Kidney epithelial cell (primary cell): ENCODE data around the gene ZNF763. TPM values are rescaled to one million over a fixed set of nuclear protein-coding genes. Genes with fewer than 3 reads are reported as not detected.

Experiments used
- DNase-seq: peaks from one replicate; pipeline ENCODE4 v3.0.0-alpha.2; 2010; ENCODE audit warnings: low read depth
- H3K27me3 ChIP-seq: 2 replicates; pipeline ENCODE4 v1.6.0; 2011; ENCODE audit warnings: low read length; ENCODE audit not compliant: control insufficient read depth, insufficient read depth
- H3K36me3 ChIP-seq: 2 replicates; pipeline ENCODE4 v1.5.1; 2011; ENCODE audit warnings: low read length; ENCODE audit not compliant: control insufficient read depth, insufficient read depth
- H3K4me3 ChIP-seq: 2 replicates; pipeline ENCODE4 v1.5.1; 2011; ENCODE audit warnings: low read depth, mild to moderate bottlenecking, control low read depth, low read length
- total RNA-seq: library from RNA; depleted of rRNA; stranded (reverse); fragments of >200 nt; gene quantifications from 2 replicates; pipeline ENCODE4 v1.2.3, GENCODE V29; 2015
- TF ChIP-seq, protein P1 (sequence below): IDR thresholded peaks from 2 replicates; pipeline ENCODE4 v1.5.1; 2011; ENCODE audit warnings: mild to moderate bottlenecking, moderate library complexity, low read length, control low read depth, inconsistent platforms; ENCODE audit not compliant: insufficient read depth, poor library complexity, severe bottlenecking

The ZNF763 gene
- total RNA-seq, 1 donor from 2014 or later: 0.54 TPM

DNA sequence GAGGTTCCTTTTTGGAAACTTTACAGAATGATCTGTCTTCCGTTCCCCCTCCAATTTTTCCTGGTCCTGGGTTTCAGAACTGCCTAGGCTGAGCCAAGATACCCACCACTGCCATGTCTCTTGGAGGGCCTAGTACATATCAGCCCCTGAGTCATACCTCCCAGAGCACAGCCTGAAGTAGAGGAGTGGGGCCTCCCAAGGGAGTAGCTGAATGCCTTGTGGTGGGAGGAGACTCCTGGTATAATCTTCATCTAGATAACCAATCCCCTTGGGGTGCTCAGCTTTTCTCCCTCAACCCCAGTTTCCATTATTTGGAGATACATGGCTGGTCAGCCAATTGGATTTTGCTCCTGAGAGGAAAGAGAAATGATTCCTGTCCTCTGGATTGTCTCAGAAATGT lies 30.3 kb downstream of the ZNF763 start:
- H3K27me3 ChIP-seq: no peaks in the 10 kb centered on the region
- DNase-seq: no peak
- TF ChIP-seq, protein P1, sequence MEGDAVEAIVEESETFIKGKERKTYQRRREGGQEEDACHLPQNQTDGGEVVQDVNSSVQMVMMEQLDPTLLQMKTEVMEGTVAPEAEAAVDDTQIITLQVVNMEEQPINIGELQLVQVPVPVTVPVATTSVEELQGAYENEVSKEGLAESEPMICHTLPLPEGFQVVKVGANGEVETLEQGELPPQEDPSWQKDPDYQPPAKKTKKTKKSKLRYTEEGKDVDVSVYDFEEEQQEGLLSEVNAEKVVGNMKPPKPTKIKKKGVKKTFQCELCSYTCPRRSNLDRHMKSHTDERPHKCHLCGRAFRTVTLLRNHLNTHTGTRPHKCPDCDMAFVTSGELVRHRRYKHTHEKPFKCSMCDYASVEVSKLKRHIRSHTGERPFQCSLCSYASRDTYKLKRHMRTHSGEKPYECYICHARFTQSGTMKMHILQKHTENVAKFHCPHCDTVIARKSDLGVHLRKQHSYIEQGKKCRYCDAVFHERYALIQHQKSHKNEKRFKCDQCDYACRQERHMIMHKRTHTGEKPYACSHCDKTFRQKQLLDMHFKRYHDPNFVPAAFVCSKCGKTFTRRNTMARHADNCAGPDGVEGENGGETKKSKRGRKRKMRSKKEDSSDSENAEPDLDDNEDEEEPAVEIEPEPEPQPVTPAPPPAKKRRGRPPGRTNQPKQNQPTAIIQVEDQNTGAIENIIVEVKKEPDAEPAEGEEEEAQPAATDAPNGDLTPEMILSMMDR: no peak
- H3K36me3 ChIP-seq: no peaks in the 10 kb centered on the region
- no peak overlapping the region for H3K4me3 ChIP-seq

DNA sequence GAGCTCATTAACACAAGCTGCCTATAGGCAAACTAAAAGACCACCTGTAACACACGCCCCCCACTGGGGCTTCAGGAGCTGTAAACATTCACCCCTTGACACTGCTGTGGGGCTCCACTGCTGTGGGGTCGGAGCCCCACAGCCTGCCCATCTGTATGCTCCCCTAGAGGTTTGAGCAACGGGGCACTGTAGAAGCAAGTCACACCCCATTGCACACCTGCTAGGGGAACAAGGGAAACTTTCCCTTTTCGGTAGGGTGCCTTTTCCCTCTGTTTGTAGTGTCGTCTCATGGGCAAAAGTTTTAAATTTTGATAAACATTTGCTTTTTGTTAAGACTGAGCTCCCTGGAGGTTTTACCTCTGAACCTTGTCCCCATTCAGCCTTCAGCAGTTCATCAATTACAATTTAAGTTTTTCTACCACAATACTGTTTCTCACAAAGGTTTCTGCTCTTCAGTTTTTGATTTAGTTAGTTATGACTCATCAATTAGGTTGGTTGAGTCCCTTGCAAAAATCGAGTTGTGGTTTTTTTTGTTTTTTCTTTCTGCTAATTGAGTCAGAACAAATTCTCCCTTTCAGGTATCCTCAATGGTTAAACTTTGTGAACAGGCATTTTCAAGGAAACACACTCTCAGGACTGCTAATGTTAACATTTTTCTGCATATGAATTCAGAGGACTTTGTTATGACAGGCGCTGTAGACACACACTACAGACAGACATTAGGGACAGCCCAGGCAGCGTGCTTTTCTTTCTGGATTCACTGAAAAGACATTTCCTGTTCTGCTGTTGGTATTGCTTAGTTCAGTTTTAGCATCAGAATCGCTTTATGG lies 35.5 kb downstream of the ZNF763 start:
- H3K36me3 ChIP-seq: no peaks in the 10 kb centered on the region
- no peaks in the 10 kb centered on the region for H3K27me3 ChIP-seq
- TF ChIP-seq, protein P1: no peak
- no peak overlapping the region for H3K4me3 ChIP-seq
- no peak for DNase-seq

DNA sequence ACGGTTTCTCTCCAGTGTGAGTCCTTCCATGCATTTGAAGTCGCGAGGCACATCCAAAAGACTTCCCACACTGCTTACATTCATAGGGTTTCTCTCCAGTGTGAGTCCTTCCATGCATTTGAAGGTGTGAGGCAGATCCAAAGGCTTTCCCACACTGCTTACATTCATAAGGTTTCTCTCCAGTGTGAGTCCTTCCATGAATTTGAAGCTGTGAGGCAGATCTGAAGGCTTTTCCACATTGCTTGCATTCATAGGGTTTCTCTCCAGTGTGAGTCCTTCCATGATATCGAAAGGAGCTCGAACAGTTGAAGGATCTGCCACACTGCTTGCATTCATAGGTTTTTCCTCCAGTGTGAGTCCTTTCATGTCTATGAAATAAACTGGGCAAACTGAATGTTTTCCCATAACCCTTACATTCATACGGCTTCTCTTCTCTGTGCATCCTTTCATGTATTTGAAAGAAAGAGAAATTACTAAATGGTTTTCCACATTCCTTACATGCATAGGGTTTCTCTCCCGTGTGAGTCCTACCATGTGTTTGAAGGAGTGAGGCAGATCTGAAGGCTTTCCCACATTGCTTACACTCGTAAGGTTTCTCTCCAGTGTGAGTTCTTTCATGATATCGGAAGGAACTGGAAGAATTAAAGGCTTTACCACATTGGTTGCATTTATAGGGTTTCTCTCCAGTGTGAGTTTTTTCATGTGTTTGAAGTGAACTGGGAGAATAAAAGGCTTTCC lies 50.3 kb downstream of the ZNF763 start:
- Histone ChIP-seq H3K4me3 (no peak overlapping the region), H3K27me3 (no peaks in the 10 kb centered on the region), H3K36me3 (no peaks in the 10 kb centered on the region)
- no peak for DNase-seq
- TF ChIP-seq, protein P1: no peak

DNA sequence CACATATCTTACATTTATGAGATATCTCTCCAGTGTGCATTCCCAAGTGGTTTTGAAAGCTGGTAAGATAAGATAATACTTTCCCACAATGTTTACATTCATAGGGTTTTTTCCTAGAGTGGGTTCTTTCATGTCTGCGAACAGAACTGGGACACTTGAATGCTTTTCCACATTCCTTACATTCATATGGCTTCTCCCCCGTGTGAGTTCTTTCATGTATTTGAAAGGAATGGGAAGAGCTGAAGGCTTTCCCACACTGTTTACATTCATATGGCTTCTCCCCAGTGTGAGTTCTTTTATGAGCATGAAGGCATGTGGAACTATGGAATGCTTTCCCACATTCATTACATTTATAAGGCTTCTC lies 50.9 kb downstream of the ZNF763 start:
- H3K4me3 ChIP-seq: no peak overlapping the region
- H3K27me3 ChIP-seq: no peaks in the 10 kb centered on the region
- no peaks in the 10 kb centered on the region for H3K36me3 ChIP-seq
- no peak for DNase-seq
- TF ChIP-seq, protein P1: no peak

Other genes with a start within 250 kb of the ZNF763 start
- 4.0 and 6.0 TPM in 2 replicates for gene ZNF823, start 226.1 kb upstream of the ZNF763 start, total RNA-seq
- 3.4 and 5.1 TPM in 2 replicates for gene ZNF441, start 198.0 kb upstream of the ZNF763 start, total RNA-seq
- 0.48 and 4.6 TPM in 2 replicates for gene ZNF491, start 166.5 kb upstream of the ZNF763 start, total RNA-seq
- gene ZNF440, start 150.8 kb upstream of the ZNF763 start, total RNA-seq: 5.1 and 5.2 TPM in 2 replicates
- gene ZNF439, start 116.3 kb upstream of the ZNF763 start, total RNA-seq: 5.3 and 5.5 TPM in 2 replicates
- 15.8 and 19.2 TPM in 2 replicates for gene ZNF69, start 77.3 kb upstream of the ZNF763 start, total RNA-seq
- gene ZNF700, start 39.9 kb upstream of the ZNF763 start, total RNA-seq: 4.4 and 4.5 TPM in 2 replicates
- 3.2 and 10.3 TPM in 2 replicates for gene ZNF433, start 70.6 kb downstream of the ZNF763 start, total RNA-seq
- 0.07 and 0.67 TPM in 2 replicates for gene ZNF878, start 87.9 kb downstream of the ZNF763 start, total RNA-seq
- gene ZNF844, start 99.7 kb downstream of the ZNF763 start, total RNA-seq: 4.1 and 4.7 TPM in 2 replicates
- gene ZNF20, start 175.3 kb downstream of the ZNF763 start, total RNA-seq: 2.7 and 4.2 TPM in 2 replicates
- gene ZNF625, start 191.7 kb downstream of the ZNF763 start, total RNA-seq: 5.5 and 6.6 TPM in 2 replicates
- 4.3 and 5.0 TPM in 2 replicates for gene ZNF136, start 198.1 kb downstream of the ZNF763 start, total RNA-seq